Measurements from ENCODE around the gene C10orf71.

The C10orf71 gene

GRCh38 chr10:49365675-49366415 is 66.9 kb downstream of the C10orf71 start:
- no peak for DNase-seq
- no peak for ATAC-seq (ENCODE audit: insufficient read depth, low read depth)
- no peak overlapping the region for H3K4me2 ChIP-seq (ENCODE audit: insufficient read depth, low read length)

GRCh38 chr10:49366460-49366859 is 67.5 kb downstream of the C10orf71 start:
- H3K9me3 ChIP-seq (ENCODE audit: insufficient read depth, low read length, severe bottlenecking): no peaks in the 10 kb centered on the region
- H3K4me2 ChIP-seq (ENCODE audit: insufficient read depth, low read length): no peak overlapping the region
- ATAC-seq (ENCODE audit: insufficient read depth, low read depth): no peak
- no peaks in the 10 kb centered on the region for H3K36me3 ChIP-seq (ENCODE audit: insufficient read depth, low read length)
- H4K20me1 ChIP-seq (ENCODE audit: insufficient read depth, low read length): no peaks in the 10 kb centered on the region
- H3K27me3 ChIP-seq (ENCODE audit: insufficient read depth, low read length, poor library complexity): no peaks in the 10 kb centered on the region
- H2AFZ ChIP-seq (ENCODE audit: low read depth, low read length): no peak overlapping the region
- no peak overlapping the region for H3K27ac ChIP-seq (ENCODE audit: low read length)
- no peak for TF ChIP-seq EZH2 (IDR thresholded peaks at IDR 0.05; ENCODE audit: borderline replicate concordance, low read depth, low read length, severe bottlenecking)
- TF ChIP-seq CTCF (IDR thresholded peaks at IDR 0.05; ENCODE audit: borderline replicate concordance, extremely low read depth, low read length, poor library complexity, severe bottlenecking): no peak
- no peak for DNase-seq
- no peaks in the 10 kb centered on the region for H3K4me1 ChIP-seq (ENCODE audit: insufficient read depth, low read length)
- H3K79me2 ChIP-seq (ENCODE audit: insufficient read depth, low read length): no peaks in the 10 kb centered on the region
- H3K9ac ChIP-seq (ENCODE audit: low read depth, low read length): no peak overlapping the region
- H3K4me3 ChIP-seq (ENCODE audit: low read depth in 1 of 2, low read length in 2 of 2): no peak overlapping the region

More at GRCh38 chr10:49365675-49366415, 66.9 kb downstream of the C10orf71 start:
- H3K4me3 ChIP-seq (ENCODE audit: low read depth in 1 of 2, low read length in 2 of 2): no peak overlapping the region
- H3K36me3 ChIP-seq (ENCODE audit: insufficient read depth, low read length): no peaks in the 10 kb centered on the region
- H3K9ac ChIP-seq (ENCODE audit: low read depth, low read length): no peak overlapping the region
- no peak for TF ChIP-seq EZH2 (IDR thresholded peaks at IDR 0.05; ENCODE audit: borderline replicate concordance, low read depth, low read length, severe bottlenecking)
- no peak for TF ChIP-seq CTCF (IDR thresholded peaks at IDR 0.05; ENCODE audit: borderline replicate concordance, extremely low read depth, low read length, poor library complexity, severe bottlenecking)
- no peaks in the 10 kb centered on the region for H3K9me3 ChIP-seq (ENCODE audit: insufficient read depth, low read length, severe bottlenecking)
- no peaks in the 10 kb centered on the region for H3K4me1 ChIP-seq (ENCODE audit: insufficient read depth, low read length)
- H4K20me1 ChIP-seq (ENCODE audit: insufficient read depth, low read length): no peaks in the 10 kb centered on the region
- H3K27ac ChIP-seq (ENCODE audit: low read length): no peak overlapping the region
- H2AFZ ChIP-seq (ENCODE audit: low read depth, low read length): no peak overlapping the region
- no peaks in the 10 kb centered on the region for H3K27me3 ChIP-seq (ENCODE audit: insufficient read depth, low read length, poor library complexity)
- H3K79me2 ChIP-seq (ENCODE audit: insufficient read depth, low read length): no peaks in the 10 kb centered on the region

GRCh38 chr10:49367600-49367999 is 68.6 kb downstream of the C10orf71 start:
- H4K20me1 ChIP-seq (ENCODE audit: insufficient read depth, low read length): no peaks in the 10 kb centered on the region
- H3K4me1 ChIP-seq (ENCODE audit: insufficient read depth, low read length): no peaks in the 10 kb centered on the region
- H3K27me3 ChIP-seq (ENCODE audit: insufficient read depth, low read length, poor library complexity): no peaks in the 10 kb centered on the region
- no peaks in the 10 kb centered on the region for H3K79me2 ChIP-seq (ENCODE audit: insufficient read depth, low read length)
- ATAC-seq (ENCODE audit: insufficient read depth, low read depth): no peak
- no peak overlapping the region for H2AFZ ChIP-seq (ENCODE audit: low read depth, low read length)
- H3K4me2 ChIP-seq (ENCODE audit: insufficient read depth, low read length): no peak overlapping the region
- DNase-seq: no peak
- TF ChIP-seq CTCF (IDR thresholded peaks at IDR 0.05; ENCODE audit: borderline replicate concordance, extremely low read depth, low read length, poor library complexity, severe bottlenecking): no peak
- no peak for TF ChIP-seq EZH2 (IDR thresholded peaks at IDR 0.05; ENCODE audit: borderline replicate concordance, low read depth, low read length, severe bottlenecking)
- no peak overlapping the region for H3K4me3 ChIP-seq (ENCODE audit: low read depth in 1 of 2, low read length in 2 of 2)
- no peak overlapping the region for H3K9ac ChIP-seq (ENCODE audit: low read depth, low read length)
- no peak overlapping the region for H3K27ac ChIP-seq (ENCODE audit: low read length)
- H3K36me3 ChIP-seq (ENCODE audit: insufficient read depth, low read length): no peaks in the 10 kb centered on the region
- no peaks in the 10 kb centered on the region for H3K9me3 ChIP-seq (ENCODE audit: insufficient read depth, low read length, severe bottlenecking)
